ENCODE data around the gene RNASEH1. TPM values are rescaled to one million over a fixed set of nuclear protein-coding genes. Genes with fewer than 3 reads are reported as not detected.

Gene RNASEH1
- total RNA-seq, 4 donors from 2014 or later: 21.6 to 31.0 (median 26.1) TPM

GRCh38 chr2:3512086-3512485 is 46.0 kb downstream of the RNASEH1 start:
- Histone ChIP-seq H3K4me3 (no peak overlapping the region), H3K27me3 (no peaks in the 10 kb centered on the region), H3K4me1 (peaks cover 0 to 6% (median 0%) of the 10 kb centered on the region in 4 donors), H3K27ac (no peak overlapping the region), H3K9me3 (peaks cover 0 to 8% (median 0%) of the 10 kb centered on the region in 4 donors), H3K36me3 (peaks cover 7 to 76% (median 11%) of the 10 kb centered on the region in 3 donors)
- TF ChIP-seq CTCF (IDR thresholded peaks at IDR 0.05): no peak
- no peak for TF ChIP-seq POLR2A (IDR thresholded peaks at IDR 0.05)
- 54 to 58% methylated on average over 2 of the region's 2 CpGs for WGBS, 2 donors
- no peak for DNase-seq (ENCODE audit: low spot score in 2 of 2)

GRCh38 chr2:3505771-3506170 is 52.4 kb downstream of the RNASEH1 start:
- WGBS, 2 donors: 35 to 54% methylated on average over 4 of the region's 4 CpGs
- TF ChIP-seq POLR2A (IDR thresholded peaks at IDR 0.05): no peak
- TF ChIP-seq EP300 (IDR thresholded peaks at IDR 0.05): no peak
- TF ChIP-seq CTCF (IDR thresholded peaks at IDR 0.05): no peak
- peaks cover 0 to 81% (median 0%) of the 10 kb centered on the region in 3 donors for H3K36me3 ChIP-seq

GRCh38 chr2:3504741-3505140 is 53.4 kb downstream of the RNASEH1 start:
- TF ChIP-seq CTCF (IDR thresholded peaks at IDR 0.05): no peak
- TF ChIP-seq EP300 (IDR thresholded peaks at IDR 0.05): no peak
- no peak for TF ChIP-seq POLR2A (IDR thresholded peaks at IDR 0.05)
- no peaks in the 10 kb centered on the region for H3K4me1 ChIP-seq
- no peak for DNase-seq (ENCODE audit: low spot score in 2 of 2)
- H3K27ac ChIP-seq: no peak overlapping the region
- H3K27me3 ChIP-seq: no peaks in the 10 kb centered on the region
- whole genome bisulfite sequencing, 2 donors: 92 to 96% methylated on average over 5 of the region's 5 CpGs
- H3K9me3 ChIP-seq: peaks cover 0 to 8% (median 0%) of the 10 kb centered on the region in 4 donors
- H3K4me3 ChIP-seq: no peak overlapping the region
- H3K36me3 ChIP-seq: peaks cover 0 to 83% (median 0%) of the 10 kb centered on the region in 3 donors

More at GRCh38 chr2:3505771-3506170, 52.4 kb downstream of the RNASEH1 start:
- no peak for DNase-seq (ENCODE audit: low spot score in 2 of 2)
- no peaks in the 10 kb centered on the region for H3K4me1 ChIP-seq
- H3K9me3 ChIP-seq: peaks cover 0 to 8% (median 0%) of the 10 kb centered on the region in 4 donors
- H3K4me3 ChIP-seq: no peak overlapping the region
- H3K27me3 ChIP-seq: no peaks in the 10 kb centered on the region
- H3K27ac ChIP-seq: no peak overlapping the region

GRCh38 chr2:3503483-3503882 is 54.6 kb downstream of the RNASEH1 start:
- Histone ChIP-seq H3K4me3 (no peak overlapping the region), H3K36me3 (peaks cover 0 to 83% (median 0%) of the 10 kb centered on the region in 3 donors), H3K9me3 (peaks cover 0 to 6% (median 0%) of the 10 kb centered on the region in 4 donors), H3K4me1 (no peaks in the 10 kb centered on the region), H3K27me3 (no peaks in the 10 kb centered on the region), H3K27ac (no peak overlapping the region)
- no peak for DNase-seq (ENCODE audit: low spot score in 2 of 2)
- 90 to 92% methylated on average over 13 of the region's 13 CpGs for WGBS, 2 donors
- TF ChIP-seq EP300 (IDR thresholded peaks at IDR 0.05): no peak
- TF ChIP-seq POLR2A (IDR thresholded peaks at IDR 0.05): no peak
- no peak for TF ChIP-seq CTCF (IDR thresholded peaks at IDR 0.05)

- H3K27ac ChIP-seq: no peak overlapping the region
- peaks cover 0 to 83% (median 0%) of the 10 kb centered on the region in 3 donors for H3K36me3 ChIP-seq
- H3K4me3 ChIP-seq: no peak overlapping the region
Observed at GRCh38 chr2:3503046-3503445, 55.1 kb downstream of the RNASEH1 start.

More at GRCh38 chr2:3503046-3503445, 55.1 kb downstream of the RNASEH1 start:
- H3K27me3 ChIP-seq: no peaks in the 10 kb centered on the region
- no peak for TF ChIP-seq EP300 (IDR thresholded peaks at IDR 0.05)
- TF ChIP-seq CTCF (IDR thresholded peaks at IDR 0.05): no peak
- TF ChIP-seq POLR2A (IDR thresholded peaks at IDR 0.05): no peak
- DNase-seq (ENCODE audit: low spot score in 2 of 2): no peak
- WGBS, 2 donors: 93 to 96% methylated on average over 14 of the region's 14 CpGs
- no peaks in the 10 kb centered on the region for H3K4me1 ChIP-seq
- H3K9me3 ChIP-seq: peaks cover 0 to 5% (median 0%) of the 10 kb centered on the region in 4 donors
